ENCODE results near the gene CACNA1G.

The CACNA1G gene

GRCh38 chr17:50586421-50587247, 26.1 kb downstream of the CACNA1G start:
- TF ChIP-seq SIN3A (IDR thresholded peaks at IDR 0.05; ENCODE audit: borderline replicate concordance, insufficient read depth, low read length) (no peak), POLR2AphosphoS5 (IDR thresholded peaks at IDR 0.05; ENCODE audit: low read depth, low read length) (no peak)

- no peak for TF ChIP-seq FOXP2 (optimal IDR thresholded peaks at IDR 0.05; ENCODE audit: borderline replicate concordance, extremely low read depth, extremely low read length, insufficient read depth)
- no peak for TF ChIP-seq POLR2AphosphoS5 (IDR thresholded peaks at IDR 0.05; ENCODE audit: low read depth, low read length)
- no peak for TF ChIP-seq TAF1 (IDR thresholded peaks at IDR 0.05; ENCODE audit: borderline replicate concordance, insufficient read depth, low read length)
- TF ChIP-seq REST (IDR thresholded peaks at IDR 0.05; ENCODE audit: insufficient read depth in 1 of 2, low read depth in 2 of 2, low read length in 2 of 2), result no peak
- TF ChIP-seq SIN3A (IDR thresholded peaks at IDR 0.05; ENCODE audit: borderline replicate concordance, insufficient read depth, low read length), result no peak
These were observed 27.1 kb downstream of the CACNA1G start for GRCh38 chr17:50587571-50587970.

- TF ChIP-seq SIN3A (IDR thresholded peaks at IDR 0.05; ENCODE audit: borderline replicate concordance, insufficient read depth, low read length) (no peak), FOXP2 (optimal IDR thresholded peaks at IDR 0.05; ENCODE audit: borderline replicate concordance, extremely low read depth, extremely low read length, insufficient read depth) (no peak), REST (IDR thresholded peaks at IDR 0.05; ENCODE audit: insufficient read depth in 1 of 2, low read depth in 2 of 2, low read length in 2 of 2) (no peak), TAF1 (IDR thresholded peaks at IDR 0.05; ENCODE audit: borderline replicate concordance, insufficient read depth, low read length) (no peak), POLR2AphosphoS5 (IDR thresholded peaks at IDR 0.05; ENCODE audit: low read depth, low read length) (no peak)
These were observed 28.0 kb downstream of the CACNA1G start for GRCh38 chr17:50588391-50589049.

- TF ChIP-seq FOXP2 (optimal IDR thresholded peaks at IDR 0.05; ENCODE audit: borderline replicate concordance, extremely low read depth, extremely low read length, insufficient read depth), result no peak
- TF ChIP-seq TAF1 (IDR thresholded peaks at IDR 0.05; ENCODE audit: borderline replicate concordance, insufficient read depth, low read length), result no peak
- TF ChIP-seq SIN3A (IDR thresholded peaks at IDR 0.05; ENCODE audit: borderline replicate concordance, insufficient read depth, low read length), result no peak
- TF ChIP-seq REST (IDR thresholded peaks at IDR 0.05; ENCODE audit: insufficient read depth in 1 of 2, low read depth in 2 of 2, low read length in 2 of 2), result no peak
- no peak for TF ChIP-seq POLR2AphosphoS5 (IDR thresholded peaks at IDR 0.05; ENCODE audit: low read depth, low read length)
These were observed 28.7 kb downstream of the CACNA1G start for GRCh38 chr17:50589095-50589705.

GRCh38 chr17:50590946-50591737, 30.6 kb downstream of the CACNA1G start:
- TF ChIP-seq SIN3A (IDR thresholded peaks at IDR 0.05; ENCODE audit: borderline replicate concordance, insufficient read depth, low read length) (no peak), TAF1 (IDR thresholded peaks at IDR 0.05; ENCODE audit: borderline replicate concordance, insufficient read depth, low read length) (no peak), REST (IDR thresholded peaks at IDR 0.05; ENCODE audit: insufficient read depth in 1 of 2, low read depth in 2 of 2, low read length in 2 of 2) (no peak)

Data from PFSK-1 (cell line).